ENCODE data around the gene RARS2.
"Not testable (repeated sequence)": the region's sequence is repeated elsewhere in the genome, so short reads cannot be mapped to it uniquely, and the experiment has no call there.

Gene RARS2

DNA sequence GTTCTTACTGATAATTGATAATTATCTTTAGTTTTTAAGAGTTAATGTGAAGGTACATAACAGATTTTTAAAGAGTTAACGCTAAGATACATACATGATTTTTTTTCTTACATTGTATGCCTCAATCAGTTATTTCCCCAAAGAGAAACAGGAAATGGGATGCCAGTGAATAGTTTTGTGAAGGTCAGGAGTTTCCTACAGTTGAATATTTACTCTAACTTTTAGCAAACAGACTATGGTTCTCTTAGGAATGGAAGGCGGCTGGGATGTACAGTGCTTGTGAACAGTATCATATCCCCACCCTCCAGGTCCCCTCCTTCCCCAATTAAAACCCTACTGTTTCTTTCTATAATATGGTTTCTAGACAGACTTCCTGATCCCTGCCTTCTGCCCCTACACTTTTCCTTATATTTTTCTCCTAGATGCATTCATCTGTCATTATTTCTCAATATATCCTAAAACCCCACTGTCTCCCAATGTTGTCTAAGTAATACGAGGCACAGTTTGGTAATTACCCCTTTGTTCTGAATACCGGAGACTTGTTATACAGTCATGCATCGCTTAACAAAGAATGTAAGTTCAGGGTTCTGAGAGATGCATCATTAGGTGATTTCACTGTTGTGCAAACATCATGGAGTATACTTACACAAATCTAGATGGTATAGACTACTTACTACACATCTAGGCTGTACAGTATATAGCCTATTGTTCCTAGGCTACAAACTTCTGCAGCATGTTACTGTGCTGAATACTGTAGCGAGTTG is 87.8 kb downstream of the RARS2 start:
- DNase-seq (ENCODE audit: low spot score), result no peak

DNA sequence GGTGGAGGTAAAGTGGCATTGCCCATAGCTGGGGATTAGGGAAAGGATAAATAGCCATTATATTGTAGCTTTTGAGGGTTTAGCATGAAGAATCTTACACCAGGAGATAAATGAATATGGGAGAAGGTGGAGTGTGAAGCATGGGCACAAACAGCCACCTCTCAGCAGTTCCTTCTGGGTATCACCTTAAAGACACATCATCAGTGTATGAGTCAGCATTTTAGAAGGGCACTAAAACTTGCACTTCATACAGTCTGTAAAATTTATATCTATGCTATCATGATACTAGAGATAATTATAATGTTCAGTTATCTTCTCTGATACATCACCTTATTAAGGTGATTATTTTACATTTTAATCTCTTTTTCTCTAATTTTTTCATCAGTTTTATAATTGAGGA is 91.7 kb downstream of the RARS2 start:
- no peak for DNase-seq (ENCODE audit: low spot score)

DNA sequence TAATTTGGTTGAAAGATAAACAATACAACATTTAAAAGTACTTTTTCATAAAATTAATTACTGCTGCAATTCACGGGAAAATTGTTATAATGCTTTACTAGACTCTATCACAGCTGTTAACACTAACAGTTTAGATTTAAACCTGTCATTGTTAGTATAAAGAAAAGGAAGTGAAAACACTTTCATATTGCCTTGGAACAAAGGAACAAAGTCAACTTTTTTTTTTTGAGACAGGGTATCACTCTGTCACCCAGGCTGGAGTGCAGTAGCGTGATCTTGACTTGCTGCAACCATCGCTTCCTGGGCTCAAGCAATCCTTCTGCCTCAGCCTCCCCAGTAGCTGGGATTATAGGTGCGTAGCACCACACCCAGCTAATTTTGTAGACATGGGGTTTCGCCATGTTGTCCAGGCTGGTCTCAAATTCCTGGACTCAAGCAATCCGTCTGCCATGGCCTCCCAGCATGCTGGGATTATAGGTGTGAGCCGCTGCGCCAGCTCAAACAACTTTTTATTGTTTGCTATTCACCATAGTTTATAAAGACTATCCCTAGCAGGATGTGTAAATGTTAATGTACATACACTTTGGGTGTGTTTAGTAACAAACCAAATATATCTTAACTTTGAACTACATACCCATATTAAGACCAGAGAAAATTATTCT is 94.9 kb downstream of the RARS2 start:
- DNase-seq (ENCODE audit: low spot score), result no peak

DNA sequence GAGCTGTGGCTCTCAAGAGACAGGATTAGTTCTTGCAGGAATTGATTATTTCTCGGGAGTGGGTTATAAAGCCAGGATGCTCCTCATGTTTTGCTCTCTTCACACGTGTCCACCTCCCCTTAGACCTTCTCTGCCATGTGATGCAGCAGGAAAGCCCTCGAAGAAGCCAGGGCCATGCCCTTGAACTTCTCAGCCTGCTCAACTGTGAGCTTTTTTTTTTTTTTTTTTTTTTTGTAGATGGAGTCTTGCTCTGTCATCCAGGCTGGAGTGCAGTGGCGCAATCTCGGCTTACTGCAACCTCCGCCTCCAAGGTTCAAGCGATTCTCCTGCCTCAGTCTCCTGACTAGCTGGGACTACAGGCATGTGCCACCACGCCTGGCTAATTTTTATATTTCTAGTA is 100.5 kb downstream of the RARS2 start:
- DNase-seq (ENCODE audit: low spot score), result not testable (repeated sequence)

DNA sequence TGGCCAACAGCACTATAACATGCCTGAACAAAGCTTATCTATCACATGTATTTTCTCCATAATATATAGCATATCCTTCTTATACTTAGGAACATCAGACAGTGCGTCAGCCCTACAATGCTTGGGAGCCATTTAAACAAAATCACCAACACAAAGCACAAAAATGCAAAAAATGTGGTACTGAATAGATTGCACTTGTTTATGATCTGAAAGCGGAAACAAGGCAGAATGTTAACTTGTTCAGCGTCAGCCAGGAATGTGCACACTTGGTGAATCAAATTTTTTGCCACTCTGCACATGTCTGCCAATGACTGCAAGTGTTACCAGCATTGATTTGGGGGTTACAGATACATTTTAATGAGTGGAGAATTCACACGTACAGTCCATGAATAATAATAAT is 102.2 kb downstream of the RARS2 start:
- DNase-seq (ENCODE audit: low spot score), result no peak

DNA sequence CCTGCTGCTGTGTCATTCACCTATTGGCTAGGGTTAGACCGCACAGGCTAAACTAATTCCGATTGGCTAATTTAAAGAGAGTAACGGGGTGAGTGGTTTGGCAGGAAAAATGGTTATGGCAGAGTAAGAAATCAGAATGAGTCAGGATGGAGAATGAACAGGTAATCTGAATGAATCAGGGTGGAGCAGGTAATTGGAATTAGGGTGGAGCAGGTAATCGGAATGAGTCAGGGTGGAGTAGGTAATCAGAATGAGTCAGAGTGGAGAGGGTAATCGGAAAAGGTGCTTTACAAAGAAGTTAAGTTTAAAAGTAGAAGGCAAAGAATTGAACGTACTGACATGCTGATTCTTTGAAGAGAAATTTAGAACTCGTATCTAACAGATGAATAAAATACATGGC is 105.3 kb downstream of the RARS2 start:
- DNase-seq (ENCODE audit: low spot score), result no peak

DNA sequence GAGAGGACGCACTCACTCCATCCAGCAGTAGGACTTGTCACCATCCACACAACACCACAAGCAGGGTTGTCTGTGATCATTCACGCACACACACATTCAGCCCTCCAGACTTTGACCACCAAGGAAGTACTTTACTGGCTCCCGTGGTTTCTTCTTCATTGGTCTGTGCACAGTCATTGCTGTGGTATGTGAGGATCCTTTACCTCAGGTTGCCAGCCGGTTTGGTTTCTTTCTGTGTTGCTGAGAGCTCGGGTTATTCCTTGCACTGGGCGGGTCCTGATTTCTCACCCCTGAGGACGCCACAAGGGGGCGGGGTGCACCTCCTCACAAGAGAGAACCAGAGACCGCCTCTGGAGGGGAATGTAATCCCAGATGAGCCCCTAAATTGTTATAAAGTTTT is 105.9 kb downstream of the RARS2 start:
- no peak for DNase-seq (ENCODE audit: low spot score)

DNA sequence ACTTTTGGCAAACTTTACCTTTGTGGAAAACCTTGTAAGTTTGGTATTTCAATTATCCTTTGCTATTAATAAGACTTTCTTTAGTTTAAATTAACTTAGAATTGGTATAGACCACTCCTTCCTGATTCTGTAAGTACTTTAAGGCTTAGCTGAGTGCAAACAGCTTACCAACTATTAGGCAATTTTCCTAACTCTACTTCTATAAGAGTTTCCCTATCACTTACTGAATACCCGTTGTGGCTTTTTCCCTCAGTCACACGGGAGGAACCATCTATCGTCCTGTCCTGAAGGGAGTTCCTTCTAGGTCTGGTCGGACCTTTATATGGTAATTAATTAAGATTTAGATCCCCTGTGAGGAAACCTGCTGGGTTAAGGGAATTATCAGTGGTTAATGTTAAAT is 107.4 kb downstream of the RARS2 start:
- DNase-seq (ENCODE audit: low spot score), result no peak

DNA sequence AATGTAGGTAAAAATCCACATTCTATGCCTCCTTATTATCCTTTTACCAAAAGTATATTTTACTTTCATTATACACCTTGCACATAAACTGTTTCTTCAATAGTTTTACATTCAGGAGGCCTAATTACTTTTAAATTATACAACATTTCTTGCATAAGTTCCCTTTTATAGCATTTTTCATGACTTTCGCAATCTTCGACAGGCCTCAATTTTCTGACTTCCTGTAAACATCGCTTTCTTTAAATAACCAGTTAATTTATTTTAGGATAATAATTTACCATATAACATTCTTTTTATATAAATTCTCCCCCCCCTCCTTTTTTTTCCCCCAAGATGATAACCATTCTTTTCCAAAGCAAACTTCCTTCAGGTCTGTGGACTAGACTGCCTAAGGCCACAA is 107.9 kb downstream of the RARS2 start:
- no peak for DNase-seq (ENCODE audit: low spot score)

DNA sequence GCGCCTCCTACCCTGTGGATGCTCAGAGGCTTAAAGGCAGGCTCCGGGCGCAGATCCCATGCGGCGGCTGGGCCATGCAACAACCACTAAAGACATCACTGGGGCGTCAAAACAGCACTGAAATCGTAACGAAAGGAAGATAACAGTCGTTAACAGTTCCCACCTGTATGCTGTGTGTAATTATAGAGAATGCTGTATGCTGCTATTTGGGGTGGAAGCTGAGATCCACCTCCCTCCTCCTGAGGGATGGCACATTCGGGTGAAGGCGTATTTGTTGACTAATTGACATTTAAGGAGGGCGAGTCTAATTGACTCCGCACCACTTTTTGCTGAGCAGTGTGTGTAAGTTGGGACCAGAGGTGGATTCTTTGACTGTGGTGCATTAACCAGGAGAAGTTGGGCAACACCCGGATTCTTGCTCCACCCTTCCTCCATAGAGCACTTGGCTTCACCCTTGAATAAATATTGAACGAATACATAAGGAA is 116.3 kb downstream of the RARS2 start:
- DNase-seq (ENCODE audit: low spot score), result peak; percentile 38

DNA sequence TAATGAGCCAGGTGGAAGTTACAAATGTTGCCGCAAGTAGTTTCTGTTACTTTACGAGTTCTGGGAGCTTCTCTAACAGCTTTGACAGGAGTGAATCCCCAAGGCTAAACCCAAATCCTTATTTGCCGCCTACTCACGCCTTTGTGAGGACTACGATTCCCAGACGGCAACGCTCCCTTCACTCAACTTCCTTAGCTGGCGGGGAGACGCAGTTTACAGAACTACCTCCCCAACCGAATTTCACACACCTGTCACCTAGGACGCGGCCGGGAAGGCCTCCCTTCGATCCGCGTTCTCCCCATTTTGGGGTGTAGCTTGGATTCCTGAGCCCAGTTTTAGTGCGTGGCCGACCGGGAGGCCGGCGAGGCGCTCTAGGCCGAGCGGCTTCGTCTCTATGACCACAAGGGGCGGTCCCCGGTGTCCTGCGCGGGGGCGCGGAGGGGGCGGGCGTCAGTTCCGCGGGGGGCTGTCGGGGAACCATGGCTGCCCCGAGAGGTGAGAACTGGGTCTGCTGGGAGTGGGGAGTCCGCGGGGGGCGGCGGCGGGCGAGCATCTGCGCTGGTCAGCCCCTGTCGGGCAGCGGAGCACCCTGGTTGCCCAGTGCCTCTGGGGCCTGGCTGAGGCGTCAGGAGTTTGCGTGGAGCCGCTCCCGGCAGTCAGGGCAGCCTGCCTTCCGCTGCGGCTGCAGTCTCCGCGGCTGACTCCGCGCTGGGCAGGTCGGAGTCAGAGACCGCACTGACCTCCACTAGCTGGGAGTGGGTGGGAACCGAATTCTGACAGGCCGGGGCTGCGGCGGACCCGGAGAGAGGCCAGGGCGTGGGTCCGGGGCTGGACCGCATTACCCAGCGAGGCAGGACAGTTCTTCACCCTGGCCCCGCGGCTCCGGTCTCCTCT is 117.0 kb downstream of the RARS2 start, which contains the start of gene SLC35A1:
TSS of gene SLC35A1 (plus strand) at position 450 of the 894 bp plus-strand sequence. CDS start at position 480, 30 bp downstream.
- peak; percentile 84 for DNase-seq (ENCODE audit: low spot score)

DNA sequence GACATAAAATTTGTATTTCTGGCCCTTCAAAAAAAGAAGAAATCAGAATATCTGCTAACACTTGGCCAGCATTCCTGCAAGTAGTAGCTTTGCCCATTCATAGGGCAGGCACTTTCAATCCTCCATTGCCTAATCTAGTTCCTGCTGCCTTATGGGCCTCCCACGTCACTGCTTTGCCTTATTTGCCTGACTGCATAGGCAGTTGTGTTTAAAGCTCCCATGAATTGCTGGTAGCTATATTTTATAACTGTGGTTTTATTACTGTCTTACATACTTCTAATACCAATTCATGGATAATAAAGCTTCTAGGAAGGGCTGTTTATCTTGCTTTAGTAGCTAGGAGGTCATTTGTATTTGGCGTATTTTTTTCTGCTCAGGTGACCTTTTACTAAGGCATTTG is 124.7 kb downstream of the RARS2 start:
- no peak for DNase-seq (ENCODE audit: low spot score)
